ENCODE data around the gene ABAT.
"Not testable (repeated sequence)": the region's sequence is repeated elsewhere in the genome, so short reads cannot be mapped to it uniquely, and the experiment has no call there.

The ABAT gene

DNA sequence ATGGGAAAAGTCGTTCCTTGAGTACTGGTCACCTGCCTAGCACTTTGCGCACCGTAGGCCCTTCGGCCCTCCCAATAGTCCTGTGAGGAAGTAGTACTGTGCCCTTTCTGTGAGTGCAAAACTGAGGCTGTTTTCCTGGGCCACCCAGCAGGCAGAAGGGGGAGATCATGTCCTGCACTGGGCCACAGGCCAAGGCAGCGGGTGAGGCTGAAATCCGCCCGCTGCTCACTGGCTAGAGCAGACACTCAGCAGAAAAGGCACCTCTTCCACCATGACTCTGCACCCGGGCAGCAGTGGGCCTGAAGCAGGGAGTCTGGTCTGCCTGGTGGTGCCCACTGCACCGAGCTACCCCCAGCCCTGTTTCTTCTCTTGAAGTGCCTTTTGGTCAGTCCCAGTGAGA lies 32.7 kb upstream of the ABAT start:
- Histone ChIP-seq H3K27me3 (ENCODE audit: control insufficient read depth, insufficient read depth, low read length) (no peaks in the 10 kb centered on the region), H3K9me3 (ENCODE audit: control insufficient read depth, insufficient read depth, low read length) (no peaks in the 10 kb centered on the region), H3K9ac (ENCODE audit: low read depth, low read length) (no peak overlapping the region), H3K36me3 (ENCODE audit: control insufficient read depth, insufficient read depth, low read length) (peaks cover 74% of the 10 kb centered on the region), H3K4me3 (ENCODE audit: low read depth, low read length) (no peak overlapping the region), H3K4me1 (ENCODE audit: control insufficient read depth, insufficient read depth, low read length) (no peaks in the 10 kb centered on the region)

GRCh38 chr16:8642146-8642545 lies 32.3 kb upstream of the ABAT start:
- Histone ChIP-seq H3K4me1 (ENCODE audit: control insufficient read depth, insufficient read depth, low read length) (no peaks in the 10 kb centered on the region), H3K9me3 (ENCODE audit: control insufficient read depth, insufficient read depth, low read length) (no peaks in the 10 kb centered on the region), H3K9ac (ENCODE audit: low read depth, low read length) (no peak overlapping the region), H3K4me3 (ENCODE audit: low read depth, low read length) (no peak overlapping the region), H3K27me3 (ENCODE audit: control insufficient read depth, insufficient read depth, low read length) (no peaks in the 10 kb centered on the region), H3K36me3 (ENCODE audit: control insufficient read depth, insufficient read depth, low read length) (peaks cover 74% of the 10 kb centered on the region)

GRCh38 chr16:8644211-8645140 lies 29.9 kb upstream of the ABAT start:
- Histone ChIP-seq H3K27me3 (ENCODE audit: control insufficient read depth, insufficient read depth, low read length) (no peaks in the 10 kb centered on the region), H3K9me3 (ENCODE audit: control insufficient read depth, insufficient read depth, low read length) (no peaks in the 10 kb centered on the region), H3K4me1 (ENCODE audit: control insufficient read depth, insufficient read depth, low read length) (no peaks in the 10 kb centered on the region), H3K4me3 (ENCODE audit: low read depth, low read length) (no peak overlapping the region), H3K36me3 (ENCODE audit: control insufficient read depth, insufficient read depth, low read length) (peaks cover 71% of the 10 kb centered on the region), H3K9ac (ENCODE audit: low read depth, low read length) (no peak overlapping the region)

DNA sequence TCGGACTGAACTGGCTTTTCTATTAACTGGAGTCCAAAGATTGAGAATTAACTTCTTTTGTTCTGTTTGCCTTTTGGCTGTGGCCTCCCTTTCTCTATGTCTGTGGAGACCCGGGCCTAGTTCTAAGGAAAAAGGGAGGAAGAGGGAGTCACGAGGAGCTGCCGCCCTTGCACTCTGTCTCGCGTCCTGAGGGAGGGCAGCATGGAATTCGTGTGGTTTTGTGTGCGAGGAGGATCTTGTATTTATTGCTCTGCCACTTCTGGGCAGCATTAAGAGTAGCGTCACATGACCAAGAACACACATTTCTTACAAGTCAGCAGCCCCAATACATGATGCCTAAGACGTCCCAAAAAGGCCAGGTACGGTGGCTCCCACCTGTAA lies 29.3 kb upstream of the ABAT start:
- H3K36me3 ChIP-seq (ENCODE audit: control insufficient read depth, insufficient read depth, low read length) = peaks cover 65% of the 10 kb centered on the region
- H3K27me3 ChIP-seq (ENCODE audit: control insufficient read depth, insufficient read depth, low read length) = no peaks in the 10 kb centered on the region
- no peaks in the 10 kb centered on the region for H3K4me1 ChIP-seq (ENCODE audit: control insufficient read depth, insufficient read depth, low read length)
- no peak overlapping the region for H3K9ac ChIP-seq (ENCODE audit: low read depth, low read length)
- no peaks in the 10 kb centered on the region for H3K9me3 ChIP-seq (ENCODE audit: control insufficient read depth, insufficient read depth, low read length)
- H3K4me3 ChIP-seq (ENCODE audit: low read depth, low read length) = no peak overlapping the region

GRCh38 chr16:8645831-8646230 lies 28.6 kb upstream of the ABAT start:
- H3K36me3 ChIP-seq (ENCODE audit: control insufficient read depth, insufficient read depth, low read length) = peaks cover 65% of the 10 kb centered on the region
- no peaks in the 10 kb centered on the region for H3K27me3 ChIP-seq (ENCODE audit: control insufficient read depth, insufficient read depth, low read length)
- no peaks in the 10 kb centered on the region for H3K9me3 ChIP-seq (ENCODE audit: control insufficient read depth, insufficient read depth, low read length)
- no peak overlapping the region for H3K9ac ChIP-seq (ENCODE audit: low read depth, low read length)
- no peaks in the 10 kb centered on the region for H3K4me1 ChIP-seq (ENCODE audit: control insufficient read depth, insufficient read depth, low read length)
- no peak overlapping the region for H3K4me3 ChIP-seq (ENCODE audit: low read depth, low read length)

DNA sequence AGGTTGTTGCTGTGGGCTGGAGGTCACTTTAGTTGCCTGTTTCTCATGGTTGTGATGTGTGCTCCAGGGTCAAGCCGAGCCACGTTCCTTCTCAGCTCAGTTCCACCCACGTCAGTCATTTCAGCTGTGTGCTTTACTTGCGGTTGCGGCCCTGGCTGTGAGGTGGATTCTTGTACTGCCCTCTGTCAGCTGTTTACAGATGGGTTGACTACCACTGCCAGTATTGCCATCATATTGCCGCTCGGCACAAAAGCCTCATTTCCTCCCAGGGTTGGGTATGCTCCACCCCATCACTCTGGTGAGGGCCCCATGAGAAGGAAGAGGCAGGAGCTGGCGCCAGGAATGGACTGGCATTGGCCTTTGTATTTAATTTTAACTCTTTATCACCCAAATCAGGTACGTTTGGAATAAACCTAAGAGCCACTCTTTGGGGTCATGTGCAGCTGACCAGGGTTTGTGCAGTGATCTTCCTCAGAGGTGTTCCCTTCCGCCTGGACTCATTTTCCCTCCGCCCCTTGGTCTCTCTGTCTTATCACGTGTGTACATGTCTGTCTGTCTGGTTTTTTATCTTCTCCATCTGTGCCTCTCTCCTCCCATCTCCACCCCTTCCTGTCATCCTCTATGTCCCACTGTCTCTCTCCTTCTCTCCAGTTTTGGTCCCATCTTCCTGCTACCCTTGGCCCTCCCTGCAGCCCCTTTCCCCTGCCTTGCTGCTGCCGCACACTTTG lies 27.9 kb upstream of the ABAT start:
- H3K36me3 ChIP-seq (ENCODE audit: control insufficient read depth, insufficient read depth, low read length) = peaks cover 60% of the 10 kb centered on the region
- no peaks in the 10 kb centered on the region for H3K9me3 ChIP-seq (ENCODE audit: control insufficient read depth, insufficient read depth, low read length)
- H3K9ac ChIP-seq (ENCODE audit: low read depth, low read length) = no peak overlapping the region
- no peaks in the 10 kb centered on the region for H3K4me1 ChIP-seq (ENCODE audit: control insufficient read depth, insufficient read depth, low read length)
- H3K4me3 ChIP-seq (ENCODE audit: low read depth, low read length) = no peak overlapping the region
- no peaks in the 10 kb centered on the region for H3K27me3 ChIP-seq (ENCODE audit: control insufficient read depth, insufficient read depth, low read length)

DNA sequence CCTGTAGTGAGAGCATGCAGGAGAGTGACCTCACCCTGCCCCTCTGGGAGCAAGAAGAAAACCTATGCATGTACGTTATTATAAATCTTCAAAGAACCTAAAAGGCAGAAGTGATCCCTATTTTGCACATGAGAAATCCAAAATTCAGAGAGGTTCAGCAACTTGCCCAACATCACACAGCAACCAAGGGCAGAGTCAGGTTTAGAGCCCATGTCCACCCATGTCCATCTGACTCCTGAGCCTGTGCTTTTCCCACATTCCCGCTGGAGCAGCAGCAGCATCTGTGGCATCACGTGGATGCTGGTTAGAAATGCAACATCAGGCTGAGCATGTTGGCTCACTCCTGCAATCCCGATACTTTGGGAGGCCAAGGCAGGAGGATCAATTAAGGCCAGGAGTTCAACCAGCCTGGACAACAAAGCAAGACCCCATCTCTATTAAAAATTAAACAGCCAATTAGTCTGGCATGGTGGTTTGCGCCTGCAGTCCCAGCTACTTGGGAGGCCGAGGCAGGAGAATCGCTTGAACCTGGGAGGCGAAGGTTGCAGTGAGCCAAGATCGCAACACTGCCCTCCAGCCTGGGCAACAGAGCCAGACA lies 26.6 kb upstream of the ABAT start:
- peaks cover 46% of the 10 kb centered on the region for H3K36me3 ChIP-seq (ENCODE audit: control insufficient read depth, insufficient read depth, low read length)
- H3K4me3 ChIP-seq (ENCODE audit: low read depth, low read length) = no peak overlapping the region
- no peaks in the 10 kb centered on the region for H3K27me3 ChIP-seq (ENCODE audit: control insufficient read depth, insufficient read depth, low read length)

GRCh38 chr16:8648877-8649276 lies 25.5 kb upstream of the ABAT start:
- no peaks in the 10 kb centered on the region for H3K27me3 ChIP-seq (ENCODE audit: control insufficient read depth, insufficient read depth, low read length)
- no peak overlapping the region for H3K4me3 ChIP-seq (ENCODE audit: low read depth, low read length)
- H3K36me3 ChIP-seq (ENCODE audit: control insufficient read depth, insufficient read depth, low read length) = peaks cover 38% of the 10 kb centered on the region
- H3K9ac ChIP-seq (ENCODE audit: low read depth, low read length) = no peak overlapping the region
- H3K9me3 ChIP-seq (ENCODE audit: control insufficient read depth, insufficient read depth, low read length) = no peaks in the 10 kb centered on the region
- no peaks in the 10 kb centered on the region for H3K4me1 ChIP-seq (ENCODE audit: control insufficient read depth, insufficient read depth, low read length)

More for the DNA sequence above, 26.6 kb upstream of the ABAT start:
- no peaks in the 10 kb centered on the region for H3K9me3 ChIP-seq (ENCODE audit: control insufficient read depth, insufficient read depth, low read length)
- no peaks in the 10 kb centered on the region for H3K4me1 ChIP-seq (ENCODE audit: control insufficient read depth, insufficient read depth, low read length)
- H3K9ac ChIP-seq (ENCODE audit: low read depth, low read length) = no peak overlapping the region

DNA sequence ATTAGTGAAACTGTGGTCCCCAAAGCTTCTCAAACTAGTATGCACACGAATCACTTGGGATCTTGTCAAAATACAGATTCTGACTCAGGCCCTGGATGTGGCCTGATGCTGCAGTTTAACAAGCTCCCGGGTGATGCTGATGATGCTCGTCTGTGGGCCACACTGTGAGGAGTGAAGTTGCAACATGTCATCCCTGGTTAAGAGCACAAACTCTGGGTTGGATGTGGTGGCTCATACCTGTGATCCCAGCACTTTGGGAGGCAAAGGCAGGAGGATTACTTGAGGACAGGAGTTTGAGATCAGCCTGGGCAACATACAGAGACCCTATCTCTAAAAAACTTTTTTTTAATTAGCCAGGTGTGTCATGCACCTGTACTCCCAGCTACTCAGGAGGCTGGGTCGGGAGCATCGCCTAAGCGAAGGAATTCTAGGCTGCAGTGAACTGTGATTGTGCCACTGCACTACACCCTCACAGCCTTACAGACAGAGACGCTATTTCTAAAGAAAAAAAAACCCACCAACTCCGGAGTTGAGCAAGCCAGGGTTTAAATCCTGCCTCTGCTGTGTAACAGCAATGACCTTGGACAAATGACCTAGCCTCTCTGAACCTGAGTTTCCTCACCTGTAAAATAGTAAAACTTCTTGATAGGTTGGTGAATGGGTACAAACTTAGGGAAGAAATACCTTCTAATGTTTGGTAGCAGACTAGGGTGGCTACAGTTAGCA lies 24.4 kb upstream of the ABAT start:
- no peak overlapping the region for H3K9ac ChIP-seq (ENCODE audit: low read depth, low read length)
- H3K9me3 ChIP-seq (ENCODE audit: control insufficient read depth, insufficient read depth, low read length) = no peaks in the 10 kb centered on the region
- H3K4me3 ChIP-seq (ENCODE audit: low read depth, low read length) = no peak overlapping the region
- H3K27me3 ChIP-seq (ENCODE audit: control insufficient read depth, insufficient read depth, low read length) = no peaks in the 10 kb centered on the region
- H3K4me1 ChIP-seq (ENCODE audit: control insufficient read depth, insufficient read depth, low read length) = no peaks in the 10 kb centered on the region
- peaks cover 28% of the 10 kb centered on the region for H3K36me3 ChIP-seq (ENCODE audit: control insufficient read depth, insufficient read depth, low read length)

DNA sequence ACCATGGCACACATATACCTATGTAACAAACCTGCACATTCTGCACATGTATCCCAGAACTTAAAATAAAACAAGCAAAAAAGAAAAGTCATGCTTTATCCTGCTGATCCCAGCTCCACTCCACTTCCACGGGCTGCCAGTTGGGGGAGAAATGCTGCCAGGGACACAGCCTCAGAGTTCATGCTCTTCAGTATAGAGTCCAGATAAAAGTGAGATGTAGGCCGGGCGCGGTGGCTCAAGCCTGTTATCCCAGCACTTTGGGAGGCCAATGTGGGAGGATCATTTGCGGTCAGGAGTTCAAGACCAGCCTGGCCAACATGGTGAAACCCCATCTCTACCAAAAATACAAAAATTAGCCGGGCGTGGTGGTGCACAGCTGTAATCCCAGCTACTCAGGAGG lies 22.5 kb upstream of the ABAT start:
- not testable (repeated sequence) for H3K9me3 ChIP-seq (ENCODE audit: control insufficient read depth, insufficient read depth, low read length); H3K36me3 ChIP-seq (ENCODE audit: control insufficient read depth, insufficient read depth, low read length); H3K4me3 ChIP-seq (ENCODE audit: low read depth, low read length); H3K4me1 ChIP-seq (ENCODE audit: control insufficient read depth, insufficient read depth, low read length); H3K9ac ChIP-seq (ENCODE audit: low read depth, low read length); H3K27me3 ChIP-seq (ENCODE audit: control insufficient read depth, insufficient read depth, low read length)

DNA sequence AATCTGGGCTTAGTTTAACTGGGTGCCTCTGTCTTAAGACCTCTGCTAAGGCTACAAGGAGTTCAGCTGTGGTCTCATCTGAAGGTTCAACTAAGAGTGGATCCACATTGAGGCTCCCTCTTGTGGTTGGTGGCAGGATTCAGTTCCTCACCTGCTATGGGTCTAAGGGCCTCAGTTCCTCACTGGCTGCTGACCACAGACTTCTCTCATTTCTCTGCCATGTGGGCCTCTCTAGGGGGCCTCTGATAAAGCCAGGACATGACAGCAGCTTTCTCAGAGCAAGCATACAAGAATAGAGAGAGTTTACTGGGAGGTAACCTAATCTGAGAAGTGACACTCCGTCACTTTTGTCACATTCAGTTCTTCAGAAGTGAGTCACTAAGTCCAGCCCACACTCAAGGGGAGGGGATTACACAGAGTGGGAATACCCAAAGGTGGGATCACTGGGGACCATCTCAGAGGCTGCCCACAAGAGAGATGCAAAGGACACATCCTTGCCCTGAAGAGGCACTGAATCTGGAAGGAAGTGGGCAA lies 19.2 kb upstream of the ABAT start:
- Histone ChIP-seq H3K4me3 (ENCODE audit: low read depth, low read length) (no peak overlapping the region), H3K9ac (ENCODE audit: low read depth, low read length) (no peak overlapping the region), H3K9me3 (ENCODE audit: control insufficient read depth, insufficient read depth, low read length) (no peaks in the 10 kb centered on the region), H3K4me1 (ENCODE audit: control insufficient read depth, insufficient read depth, low read length) (no peaks in the 10 kb centered on the region), H3K27me3 (ENCODE audit: control insufficient read depth, insufficient read depth, low read length) (no peaks in the 10 kb centered on the region), H3K36me3 (ENCODE audit: control insufficient read depth, insufficient read depth, low read length) (no peaks in the 10 kb centered on the region)
